HEK293T (cell line): ENCODE results near the gene C1orf198.

Experiments used
- ARNT ChIP-seq: fragments of 450-650 bp; IDR thresholded peaks from 2 replicates; pipeline ENCODE4 v1.6.1; 2017; ENCODE audit warnings: mild to moderate bottlenecking
- BHLHE40 ChIP-seq: fragments of 450-650 bp; IDR thresholded peaks from 2 replicates; pipeline ENCODE4 v1.6.1; 2016; ENCODE audit warnings: mild to moderate bottlenecking, moderate library complexity, borderline replicate concordance
- FOXK2 ChIP-seq: fragments of 450-650 bp; IDR thresholded peaks from 2 replicates; pipeline ENCODE4 v1.6.1; 2016; ENCODE audit warnings: mild to moderate bottlenecking
- FOXM1 ChIP-seq: fragments of 450-650 bp; IDR thresholded peaks from 2 replicates; pipeline ENCODE4 v1.6.1; 2017; ENCODE audit warnings: mild to moderate bottlenecking, borderline replicate concordance
- HDGF ChIP-seq: fragments of 450-650 bp; IDR thresholded peaks from 2 replicates; pipeline ENCODE4 v1.6.1; 2017; ENCODE audit warnings: antibody characterized with exemption, borderline replicate concordance
- L3MBTL2 ChIP-seq: fragments of 450-650 bp; conservative IDR thresholded peaks from 2 replicates; pipeline ENCODE4 v1.6.1; 2016; ENCODE audit warnings: mild to moderate bottlenecking
- SP1 ChIP-seq: fragments of 450-650 bp; IDR thresholded peaks from 2 replicates; pipeline ENCODE4 v1.6.1; 2017
- ZNF384 ChIP-seq: fragments of 450-650 bp; IDR thresholded peaks from 2 replicates; pipeline ENCODE4 v1.6.1; 2016

GRCh38 chr1:230797942-230798365, 70.4 kb downstream of the C1orf198 start:
- TF ChIP-seq ZNF384 (no peak), FOXM1 (no peak), SP1 (no peak), HDGF (no peak), BHLHE40 (no peak), ARNT (no peak), L3MBTL2 (no peak), FOXK2 (no peak)
